Hepatocyte (in vitro differentiated cells): Measurements from ENCODE around the gene HAUS6. TPM values are rescaled to one million over a fixed set of nuclear protein-coding genes. Genes with fewer than 3 reads are reported as not detected.
A peak's percentile ranks its signal among the peaks of the same experiment; 100 is the strongest.
"Not testable (repeated sequence)": the region's sequence is repeated elsewhere in the genome, so short reads cannot be mapped to it uniquely, and the experiment has no call there.

Experiments
- DNase-seq: peaks from one replicate; pipeline ENCODE4 v3.0.0-alpha.2; 2016; ENCODE audit warnings: low spot score
- H2AFZ ChIP-seq: fragments of 200-600 bp; sonication (generic); 2 replicates; pipeline ENCODE4 v1.6.0; 2016; ENCODE audit warnings: antibody characterized with exemption, mild to moderate bottlenecking
- H3K27ac ChIP-seq: fragments of 200-600 bp; sonication (generic); 2 replicates; pipeline ENCODE4 v1.5.1; 2016; ENCODE audit warnings: mild to moderate bottlenecking
- H3K27me3 ChIP-seq: fragments of 200-600 bp; sonication (generic); 2 replicates; pipeline ENCODE4 v1.6.1; 2016
- H3K36me3 ChIP-seq: fragments of 200-600 bp; sonication (generic); replicated peaks from 2 replicates; pipeline ENCODE4 v1.5.1; 2016; ENCODE audit warnings: low read depth; ENCODE audit not compliant: insufficient read depth
- H3K4me1 ChIP-seq: fragments of 200-600 bp; sonication (generic); 2 replicates; pipeline ENCODE4 v1.5.1; 2016; ENCODE audit warnings: mild to moderate bottlenecking, moderate library complexity; ENCODE audit not compliant: insufficient read depth
- H3K4me2 ChIP-seq: fragments of 200-600 bp; sonication (generic); 2 replicates; pipeline ENCODE4 v1.6.0; 2016
- H3K4me3 ChIP-seq: fragments of 200-600 bp; sonication (generic); 2 replicates; pipeline ENCODE4 v1.5.1; 2016; ENCODE audit warnings: mild to moderate bottlenecking
- H3K79me2 ChIP-seq: fragments of 200-600 bp; sonication (generic); 2 replicates; pipeline ENCODE4 v1.6.0; 2017; ENCODE audit warnings: mild to moderate bottlenecking
- H3K9me2 ChIP-seq: fragments of 200-600 bp; sonication (generic); replicated peaks from 2 replicates; pipeline ENCODE4 v1.6.0; 2017; ENCODE audit warnings: mild to moderate bottlenecking; ENCODE audit not compliant: insufficient read depth
- H3K9me3 ChIP-seq: fragments of 200-600 bp; sonication (generic); 2 replicates; pipeline ENCODE4 v1.5.1; 2016; ENCODE audit warnings: low read depth, mild to moderate bottlenecking
- H4K20me1 ChIP-seq: fragments of 200-600 bp; sonication (generic); 2 replicates; pipeline ENCODE4 v1.6.0; 2016; ENCODE audit warnings: mild to moderate bottlenecking; ENCODE audit not compliant: insufficient read depth, poor library complexity, severe bottlenecking
- EZH2 ChIP-seq: fragments of 200-600 bp; sonication (generic); IDR thresholded peaks from 2 replicates; pipeline ENCODE4 v1.6.1; 2016; ENCODE audit warnings: antibody characterized with exemption, mild to moderate bottlenecking, borderline replicate concordance
- EZH2phosphoT487 ChIP-seq: fragments of 200-600 bp; sonication (generic); IDR thresholded peaks from one replicate; pipeline ENCODE4 v1.6.1; 2018; ENCODE audit warnings: antibody characterized with exemption, mild to moderate bottlenecking, low read depth, moderate library complexity; ENCODE audit not compliant: unreplicated experiment, severe bottlenecking
- WGBS: methylation state at CpG from one replicate; pipeline ENCODE4 v1.1.6; 2016; ENCODE audit warnings: low lambda C conversion rate; ENCODE audit errors: missing lambda C conversion rate; 5-methylcytosine and 5-hydroxymethylcytosine counted together
- polyA plus RNA-seq: library from polyadenylated mRNA; unstranded; fragments of >200 nt; fragmentation: Nextera tagmentation; extraction: Ambion mirVana; gene quantifications from 2 replicates; pipeline ENCODE4 v1.2.1, GENCODE V29; 2016
- total RNA-seq: library from RNA; depleted of rRNA; stranded (reverse); fragments of >200 nt; gene quantifications from 2 replicates; pipeline ENCODE4 v1.2.3, GENCODE V29; 2014
- TF ChIP-seq, protein P1 (sequence below): fragments of 200-600 bp; sonication (generic); IDR thresholded peaks from 2 replicates; pipeline ENCODE4 v1.5.1; 2016; ENCODE audit warnings: antibody characterized with exemption, mild to moderate bottlenecking; ENCODE audit not compliant: poor library complexity

The HAUS6 gene, protein sequence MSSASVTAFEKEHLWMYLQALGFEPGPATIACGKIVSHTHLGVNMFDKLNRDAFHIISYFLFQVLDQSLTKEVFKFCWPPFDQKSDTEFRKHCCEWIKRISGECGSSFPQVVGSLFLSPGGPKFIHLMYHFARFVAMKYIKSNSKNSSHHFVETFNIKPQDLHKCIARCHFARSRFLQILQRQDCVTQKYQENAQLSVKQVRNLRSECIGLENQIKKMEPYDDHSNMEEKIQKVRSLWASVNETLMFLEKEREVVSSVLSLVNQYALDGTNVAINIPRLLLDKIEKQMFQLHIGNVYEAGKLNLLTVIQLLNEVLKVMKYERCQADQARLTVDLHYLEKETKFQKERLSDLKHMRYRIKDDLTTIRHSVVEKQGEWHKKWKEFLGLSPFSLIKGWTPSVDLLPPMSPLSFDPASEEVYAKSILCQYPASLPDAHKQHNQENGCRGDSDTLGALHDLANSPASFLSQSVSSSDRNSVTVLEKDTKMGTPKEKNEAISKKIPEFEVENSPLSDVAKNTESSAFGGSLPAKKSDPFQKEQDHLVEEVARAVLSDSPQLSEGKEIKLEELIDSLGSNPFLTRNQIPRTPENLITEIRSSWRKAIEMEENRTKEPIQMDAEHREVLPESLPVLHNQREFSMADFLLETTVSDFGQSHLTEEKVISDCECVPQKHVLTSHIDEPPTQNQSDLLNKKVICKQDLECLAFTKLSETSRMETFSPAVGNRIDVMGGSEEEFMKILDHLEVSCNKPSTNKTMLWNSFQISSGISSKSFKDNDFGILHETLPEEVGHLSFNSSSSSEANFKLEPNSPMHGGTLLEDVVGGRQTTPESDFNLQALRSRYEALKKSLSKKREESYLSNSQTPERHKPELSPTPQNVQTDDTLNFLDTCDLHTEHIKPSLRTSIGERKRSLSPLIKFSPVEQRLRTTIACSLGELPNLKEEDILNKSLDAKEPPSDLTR
- total RNA-seq (10.7 and 12.4 TPM in 2 replicates), polyA plus RNA-seq (2.2 and 2.9 TPM in 2 replicates)

DNA sequence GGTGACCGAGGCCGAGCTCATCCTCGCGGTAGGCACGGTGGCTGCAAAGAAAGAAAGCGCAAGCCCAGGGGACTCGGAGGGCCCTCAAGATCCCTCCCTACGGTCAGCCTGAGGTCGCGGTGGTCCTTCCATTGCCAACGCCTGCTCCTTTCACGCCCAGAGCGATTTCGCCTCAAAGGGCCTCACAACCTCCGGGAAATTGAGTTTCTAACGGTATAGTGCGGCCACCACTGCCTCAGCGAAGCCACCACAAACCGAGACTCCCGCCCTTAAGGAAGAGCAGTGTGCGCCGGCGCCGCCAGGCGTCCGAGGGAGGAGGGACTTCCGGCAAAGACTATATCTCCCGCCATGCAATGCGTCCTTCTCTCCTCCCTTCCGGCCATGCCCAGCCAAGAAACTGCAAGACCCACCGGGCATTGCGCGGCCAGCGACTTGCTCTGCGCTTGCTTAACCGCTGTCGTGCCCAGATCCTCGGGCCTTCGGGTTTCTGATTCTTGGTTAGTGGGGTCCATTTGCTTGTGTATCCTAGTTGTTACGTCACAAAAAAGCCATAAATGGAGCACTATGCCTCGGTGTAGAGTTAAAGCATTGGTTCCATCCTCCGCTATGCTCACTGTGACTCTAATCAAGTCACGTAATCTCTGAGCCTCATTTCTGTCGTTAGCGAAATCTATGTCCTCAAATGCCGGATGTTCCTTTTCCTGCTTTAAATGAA lies at the start of gene HAUS6:
Gene HAUS6 (minus strand): TSS at position 274 of the 715 bp plus-strand sequence. CDS start 253 bp downstream, at position 21.
- TF ChIP-seq EZH2phosphoT487: no peak
- TF ChIP-seq, protein P1, sequence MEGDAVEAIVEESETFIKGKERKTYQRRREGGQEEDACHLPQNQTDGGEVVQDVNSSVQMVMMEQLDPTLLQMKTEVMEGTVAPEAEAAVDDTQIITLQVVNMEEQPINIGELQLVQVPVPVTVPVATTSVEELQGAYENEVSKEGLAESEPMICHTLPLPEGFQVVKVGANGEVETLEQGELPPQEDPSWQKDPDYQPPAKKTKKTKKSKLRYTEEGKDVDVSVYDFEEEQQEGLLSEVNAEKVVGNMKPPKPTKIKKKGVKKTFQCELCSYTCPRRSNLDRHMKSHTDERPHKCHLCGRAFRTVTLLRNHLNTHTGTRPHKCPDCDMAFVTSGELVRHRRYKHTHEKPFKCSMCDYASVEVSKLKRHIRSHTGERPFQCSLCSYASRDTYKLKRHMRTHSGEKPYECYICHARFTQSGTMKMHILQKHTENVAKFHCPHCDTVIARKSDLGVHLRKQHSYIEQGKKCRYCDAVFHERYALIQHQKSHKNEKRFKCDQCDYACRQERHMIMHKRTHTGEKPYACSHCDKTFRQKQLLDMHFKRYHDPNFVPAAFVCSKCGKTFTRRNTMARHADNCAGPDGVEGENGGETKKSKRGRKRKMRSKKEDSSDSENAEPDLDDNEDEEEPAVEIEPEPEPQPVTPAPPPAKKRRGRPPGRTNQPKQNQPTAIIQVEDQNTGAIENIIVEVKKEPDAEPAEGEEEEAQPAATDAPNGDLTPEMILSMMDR: peak; percentile 9
- peak; percentile 98 for DNase-seq
- WGBS: 8% methylated on average over 46 of the region's 46 CpGs
- H3K79me2 ChIP-seq: peaks cover 35% of the 10 kb centered on the region
- H2AFZ ChIP-seq: peak within 1 kb of the TSS; percentile 76
- H3K36me3 ChIP-seq: no peaks in the 10 kb centered on the region
- H4K20me1 ChIP-seq: no peaks in the 10 kb centered on the region
- peaks cover 9% of the 10 kb centered on the region for H3K4me1 ChIP-seq
- H3K27ac ChIP-seq: peak within 1 kb of the TSS; percentile 63
- peak within 1 kb of the TSS; percentile 93 for H3K4me2 ChIP-seq
- no peaks in the 10 kb centered on the region for H3K27me3 ChIP-seq
- H3K4me3 ChIP-seq: peak within 1 kb of the TSS; percentile 48
- no peaks in the 10 kb centered on the region for H3K9me3 ChIP-seq
- H3K9me2 ChIP-seq: no peaks in the 10 kb centered on the region

DNA sequence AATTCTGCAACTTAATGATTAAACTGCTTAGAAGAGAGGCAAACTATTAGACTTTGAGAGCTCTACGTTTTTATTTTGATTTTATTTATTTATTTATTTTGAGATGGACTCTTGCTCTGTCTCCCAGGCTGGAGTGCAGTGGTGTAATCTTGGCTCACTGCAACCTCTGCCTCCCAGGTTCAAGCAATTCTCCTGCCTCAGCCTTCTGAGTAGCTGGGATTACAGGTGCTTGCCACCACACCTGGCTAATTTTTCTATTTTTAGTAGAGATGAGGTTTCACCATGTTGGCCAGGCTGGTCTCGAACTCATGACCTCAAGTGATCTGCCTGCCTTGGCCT lies 49.4 kb upstream of the HAUS6 start:
- not testable (repeated sequence) for H3K4me2 ChIP-seq, H3K9me2 ChIP-seq, H3K4me3 ChIP-seq, H3K79me2 ChIP-seq, H2AFZ ChIP-seq, H3K9me3 ChIP-seq, H4K20me1 ChIP-seq, DNase-seq, H3K27me3 ChIP-seq, H3K36me3 ChIP-seq
- Histone ChIP-seq H3K4me1 (peaks cover 27% of the 10 kb centered on the region), H3K27ac (peak overlapping the region; percentile 92)
- WGBS: 62% methylated on average over 2 of the region's 2 CpGs

DNA sequence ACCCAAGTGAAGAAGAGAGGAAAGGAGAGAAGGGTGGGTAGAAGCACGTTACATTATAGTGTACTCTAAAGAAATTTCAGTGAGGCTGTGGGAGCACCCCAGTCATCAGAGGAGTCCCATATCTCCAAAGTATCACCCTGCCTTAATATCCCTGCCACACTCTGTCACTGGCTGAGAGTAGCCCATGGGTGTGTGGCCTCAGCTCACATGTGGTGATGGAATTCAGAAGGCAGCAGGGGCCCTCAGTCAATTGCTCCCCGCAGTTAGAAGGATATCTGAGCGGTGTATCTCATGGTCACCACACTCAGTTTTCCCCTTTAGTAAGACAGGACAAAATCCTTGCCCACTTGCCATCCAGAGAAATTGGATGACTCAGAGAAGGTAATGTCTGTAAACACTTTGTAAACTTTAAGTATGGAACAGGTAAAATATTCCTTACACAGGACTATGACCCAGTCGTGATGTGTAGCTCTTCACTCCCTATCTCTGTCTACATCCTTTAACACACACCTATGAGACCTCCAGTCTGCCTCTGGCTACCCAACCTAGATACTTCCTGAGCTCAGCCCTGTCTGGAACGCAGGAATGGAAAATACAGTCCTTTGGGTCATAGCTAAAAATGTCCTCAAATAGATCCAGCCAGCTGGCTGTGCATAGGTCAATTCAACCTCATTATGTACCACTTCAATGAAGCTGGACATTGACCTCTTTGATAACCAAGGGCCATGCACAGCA lies 48.9 kb upstream of the HAUS6 start:
- H3K4me3 ChIP-seq: no peak overlapping the region

More for the DNA sequence above, 48.9 kb upstream of the HAUS6 start:
- H3K9me3 ChIP-seq: no peaks in the 10 kb centered on the region
- no peaks in the 10 kb centered on the region for H3K79me2 ChIP-seq
- peak; percentile 68 for DNase-seq
- H3K4me2 ChIP-seq: no peak overlapping the region
- no peaks in the 10 kb centered on the region for H3K36me3 ChIP-seq
- WGBS: 69% methylated on average over 5 of the region's 5 CpGs
- H3K27me3 ChIP-seq: no peaks in the 10 kb centered on the region
- no peaks in the 10 kb centered on the region for H3K9me2 ChIP-seq
- TF ChIP-seq EZH2phosphoT487 (no peak), EZH2 (no peak)
- TF ChIP-seq, protein P1: no peak
- no peak overlapping the region for H2AFZ ChIP-seq
- H4K20me1 ChIP-seq: no peaks in the 10 kb centered on the region
- H3K27ac ChIP-seq: peak overlapping the region; percentile 92
- peaks cover 27% of the 10 kb centered on the region for H3K4me1 ChIP-seq
